ENCODE data around the gene PARP11.
"Not testable (repeated sequence)": the region's sequence is repeated elsewhere in the genome, so short reads cannot be mapped to it uniquely, and the experiment has no call there.

PARP11 gene

DNA sequence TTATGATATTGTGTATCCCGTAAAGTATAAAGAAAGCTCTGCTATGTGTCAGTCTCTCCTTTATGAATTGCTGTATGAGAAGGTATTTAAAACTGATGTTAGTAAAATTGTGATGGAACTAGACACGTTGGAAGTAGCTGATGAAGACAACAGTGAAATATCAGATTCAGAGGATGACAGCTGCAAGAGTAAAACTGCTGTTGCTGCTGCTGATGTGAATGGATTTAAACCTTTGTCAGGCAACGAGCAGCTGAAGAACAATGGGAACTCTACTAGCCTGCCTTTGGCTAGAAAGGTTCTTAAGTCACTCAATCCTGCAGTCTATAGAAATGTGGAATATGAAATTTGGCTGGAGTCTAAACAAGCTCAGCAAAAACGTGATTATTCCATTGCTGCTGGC, 33.5 kb downstream of the PARP11 start:
- 90 to 95% methylated on average over 4 of the region's 4 CpGs for WGBS, 2 experiments (ENCODE audit: insufficient coverage in 2 of 2)
- H3K4me3 ChIP-seq (ENCODE audit: extremely low read depth, insufficient read depth, low read length, poor library complexity, severe bottlenecking); H3K36me3 ChIP-seq (ENCODE audit: control insufficient read depth, insufficient read depth, low read length); H3K9me3 ChIP-seq (ENCODE audit: control insufficient read depth, low read length); H3K27ac ChIP-seq (ENCODE audit: low read depth, low read length, severe bottlenecking); H3K4me1 ChIP-seq (ENCODE audit: control insufficient read depth, insufficient read depth, low read length, poor library complexity, severe bottlenecking): not testable (repeated sequence)

DNA sequence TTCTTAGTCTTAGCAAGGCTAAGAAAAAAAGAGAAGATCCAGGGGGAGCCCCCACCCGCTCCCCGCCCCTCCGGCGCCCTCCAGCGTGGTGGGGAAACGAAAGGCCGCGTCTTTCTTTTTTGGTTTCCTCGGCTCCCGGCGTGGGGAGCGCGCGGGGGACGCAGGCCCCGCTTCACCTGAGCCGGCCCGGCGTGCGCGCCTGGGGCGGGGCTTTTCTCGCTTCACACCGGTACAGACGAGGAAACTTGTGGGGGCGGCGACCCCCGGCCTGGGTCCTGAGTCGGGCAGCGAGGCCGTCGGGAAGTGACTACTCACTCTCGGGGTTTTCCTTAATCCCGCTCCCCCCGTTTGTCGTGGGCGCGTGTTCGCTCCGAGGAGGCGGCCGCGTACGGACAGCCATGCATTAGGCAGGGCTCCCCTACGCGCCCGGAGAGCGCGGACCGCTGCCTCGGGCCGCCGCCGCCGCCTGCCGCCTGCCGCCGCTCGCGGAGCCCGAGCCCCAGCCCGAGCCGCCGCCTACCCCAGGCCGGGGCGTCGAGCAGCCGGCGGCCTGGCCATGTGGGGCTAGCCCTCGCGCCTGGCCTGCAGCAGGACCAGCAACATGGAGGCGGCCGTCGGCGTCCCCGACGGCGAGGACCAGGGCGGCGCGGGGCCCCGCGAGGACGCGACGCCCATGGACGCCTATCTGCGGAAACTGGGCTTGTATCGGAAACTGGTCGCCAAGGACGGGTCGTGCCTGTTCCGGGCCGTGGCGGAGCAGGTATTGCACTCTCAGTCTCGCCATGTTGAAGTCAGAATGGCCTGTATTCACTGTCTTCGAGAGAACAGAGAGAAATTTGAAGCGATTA, 34.3 kb downstream of the PARP11 start:
- not testable (repeated sequence) for H3K9me3 ChIP-seq (ENCODE audit: control insufficient read depth, low read length); H3K4me1 ChIP-seq (ENCODE audit: control insufficient read depth, insufficient read depth, low read length, poor library complexity, severe bottlenecking); H3K27ac ChIP-seq (ENCODE audit: low read depth, low read length, severe bottlenecking); H3K36me3 ChIP-seq (ENCODE audit: control insufficient read depth, insufficient read depth, low read length); H3K4me3 ChIP-seq (ENCODE audit: extremely low read depth, insufficient read depth, low read length, poor library complexity, severe bottlenecking)
- 96 to 97% methylated on average over 40 to 87 of the region's 98 CpGs for WGBS, 2 experiments (ENCODE audit: insufficient coverage in 2 of 2)

DNA sequence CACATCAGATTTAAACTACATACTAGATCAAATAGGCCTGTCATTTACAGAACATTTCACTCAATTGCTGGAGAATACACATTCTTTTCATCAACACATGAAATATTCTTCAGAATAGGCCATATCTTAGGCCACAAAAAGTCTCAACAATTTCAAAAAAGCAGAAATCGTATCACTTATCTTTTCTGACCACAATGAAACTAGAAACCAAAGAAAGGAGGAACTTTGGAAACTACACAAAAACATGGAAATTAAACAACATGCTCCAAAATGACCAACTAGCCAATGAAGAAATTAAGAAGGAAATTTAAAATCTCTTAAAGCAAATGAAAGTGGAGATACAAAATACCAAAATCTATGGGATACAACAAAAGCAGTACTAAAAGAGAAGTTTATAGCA, 35.1 kb downstream of the PARP11 start:
- Histone ChIP-seq H3K36me3 (ENCODE audit: control insufficient read depth, insufficient read depth, low read length) (no peaks in the 10 kb centered on the region), H3K4me1 (ENCODE audit: control insufficient read depth, insufficient read depth, low read length, poor library complexity, severe bottlenecking) (peaks cover under 1% of the 10 kb centered on the region), H3K4me3 (ENCODE audit: extremely low read depth, insufficient read depth, low read length, poor library complexity, severe bottlenecking) (no peak overlapping the region), H3K27ac (ENCODE audit: low read depth, low read length, severe bottlenecking) (no peak overlapping the region), H3K9me3 (ENCODE audit: control insufficient read depth, low read length) (no peaks in the 10 kb centered on the region)
- WGBS, 2 experiments (ENCODE audit: insufficient coverage in 2 of 2) = 100% methylated on average over 1 of the region's 1 CpG; no CpG with 5 or more reads in 1 of the 2 experiments

GRCh38 chr12:3837049-3837448, 36.1 kb downstream of the PARP11 start:
- no peaks in the 10 kb centered on the region for H3K36me3 ChIP-seq (ENCODE audit: control insufficient read depth, insufficient read depth, low read length)
- H3K4me1 ChIP-seq (ENCODE audit: control insufficient read depth, insufficient read depth, low read length, poor library complexity, severe bottlenecking) = peaks cover 6% of the 10 kb centered on the region
- no peak overlapping the region for H3K27ac ChIP-seq (ENCODE audit: low read depth, low read length, severe bottlenecking)
- 40 to 63% methylated on average over 1 to 2 of the region's 4 CpGs for WGBS, 2 experiments (ENCODE audit: insufficient coverage in 2 of 2)
- H3K9me3 ChIP-seq (ENCODE audit: control insufficient read depth, low read length) = no peaks in the 10 kb centered on the region
- H3K4me3 ChIP-seq (ENCODE audit: extremely low read depth, insufficient read depth, low read length, poor library complexity, severe bottlenecking) = no peak overlapping the region

GRCh38 chr12:3836641-3837040, 36.6 kb downstream of the PARP11 start:
- Histone ChIP-seq H3K9me3 (ENCODE audit: control insufficient read depth, low read length) (no peaks in the 10 kb centered on the region), H3K4me3 (ENCODE audit: extremely low read depth, insufficient read depth, low read length, poor library complexity, severe bottlenecking) (no peak overlapping the region), H3K27ac (ENCODE audit: low read depth, low read length, severe bottlenecking) (no peak overlapping the region), H3K36me3 (ENCODE audit: control insufficient read depth, insufficient read depth, low read length) (no peaks in the 10 kb centered on the region), H3K4me1 (ENCODE audit: control insufficient read depth, insufficient read depth, low read length, poor library complexity, severe bottlenecking) (peaks cover 6% of the 10 kb centered on the region)
- 86% methylated on average over 2 of the region's 3 CpGs; no CpG with 5 or more reads in 1 of the 2 experiments for WGBS, 2 experiments (ENCODE audit: insufficient coverage in 2 of 2)

GRCh38 chr12:3835914-3836313, 37.3 kb downstream of the PARP11 start:
- Histone ChIP-seq H3K27ac (ENCODE audit: low read depth, low read length, severe bottlenecking) (no peak overlapping the region), H3K4me3 (ENCODE audit: extremely low read depth, insufficient read depth, low read length, poor library complexity, severe bottlenecking) (no peak overlapping the region), H3K4me1 (ENCODE audit: control insufficient read depth, insufficient read depth, low read length, poor library complexity, severe bottlenecking) (peaks cover 6% of the 10 kb centered on the region), H3K36me3 (ENCODE audit: control insufficient read depth, insufficient read depth, low read length) (no peaks in the 10 kb centered on the region), H3K9me3 (ENCODE audit: control insufficient read depth, low read length) (no peaks in the 10 kb centered on the region)
- no CpG with 5 or more reads among the region's 2 CpGs for WGBS, 2 experiments (ENCODE audit: insufficient coverage in 2 of 2)

- Histone ChIP-seq H3K9me3 (ENCODE audit: control insufficient read depth, low read length) (no peaks in the 10 kb centered on the region), H3K27ac (ENCODE audit: low read depth, low read length, severe bottlenecking) (no peak overlapping the region), H3K36me3 (ENCODE audit: control insufficient read depth, insufficient read depth, low read length) (no peaks in the 10 kb centered on the region), H3K4me1 (ENCODE audit: control insufficient read depth, insufficient read depth, low read length, poor library complexity, severe bottlenecking) (peaks cover 6% of the 10 kb centered on the region), H3K4me3 (ENCODE audit: extremely low read depth, insufficient read depth, low read length, poor library complexity, severe bottlenecking) (no peak overlapping the region)
- WGBS, 2 experiments (ENCODE audit: insufficient coverage in 2 of 2) = 93 to 94% methylated on average over 6 of the region's 6 CpGs
Observed at GRCh38 chr12:3834774-3835173, 38.4 kb downstream of the PARP11 start.

DNA sequence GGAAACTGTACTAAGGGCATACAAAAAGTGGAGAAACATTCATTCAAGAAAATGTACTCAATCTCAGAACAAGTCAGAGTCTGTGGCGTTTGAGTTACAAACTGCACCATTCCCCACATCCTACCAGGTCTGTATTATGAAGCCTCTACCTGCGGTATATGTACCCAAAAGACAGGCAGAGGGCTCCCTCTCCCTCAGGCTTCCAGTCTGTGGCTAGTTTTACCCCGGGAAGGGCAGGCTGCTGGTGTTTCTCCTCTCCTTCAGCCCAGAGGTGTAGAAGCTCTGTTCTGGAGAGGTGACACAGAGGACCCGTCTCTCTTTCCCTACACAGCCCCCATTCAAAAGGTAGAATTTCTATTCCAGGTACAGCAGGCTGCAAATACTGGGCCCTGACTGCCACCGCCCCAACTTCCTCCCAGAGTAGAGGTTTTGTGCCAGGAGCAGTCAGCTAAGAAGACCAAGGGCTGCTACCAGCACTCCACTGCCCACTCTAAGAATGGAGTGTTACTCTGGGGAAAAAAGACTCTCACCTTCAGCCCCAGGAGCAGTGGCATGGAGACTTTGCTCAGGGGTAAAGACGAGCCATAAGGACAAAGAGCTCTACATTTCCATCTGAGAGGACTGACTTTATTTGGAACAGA, 39.4 kb downstream of the PARP11 start:
- Histone ChIP-seq H3K4me1 (ENCODE audit: control insufficient read depth, insufficient read depth, low read length, poor library complexity, severe bottlenecking) (peaks cover 6% of the 10 kb centered on the region), H3K27ac (ENCODE audit: low read depth, low read length, severe bottlenecking) (no peak overlapping the region), H3K9me3 (ENCODE audit: control insufficient read depth, low read length) (no peaks in the 10 kb centered on the region), H3K4me3 (ENCODE audit: extremely low read depth, insufficient read depth, low read length, poor library complexity, severe bottlenecking) (no peak overlapping the region), H3K36me3 (ENCODE audit: control insufficient read depth, insufficient read depth, low read length) (peaks cover 3% of the 10 kb centered on the region)
- 77 to 85% methylated on average over 4 to 5 of the region's 6 CpGs for WGBS, 2 experiments (ENCODE audit: insufficient coverage in 2 of 2)

DNA sequence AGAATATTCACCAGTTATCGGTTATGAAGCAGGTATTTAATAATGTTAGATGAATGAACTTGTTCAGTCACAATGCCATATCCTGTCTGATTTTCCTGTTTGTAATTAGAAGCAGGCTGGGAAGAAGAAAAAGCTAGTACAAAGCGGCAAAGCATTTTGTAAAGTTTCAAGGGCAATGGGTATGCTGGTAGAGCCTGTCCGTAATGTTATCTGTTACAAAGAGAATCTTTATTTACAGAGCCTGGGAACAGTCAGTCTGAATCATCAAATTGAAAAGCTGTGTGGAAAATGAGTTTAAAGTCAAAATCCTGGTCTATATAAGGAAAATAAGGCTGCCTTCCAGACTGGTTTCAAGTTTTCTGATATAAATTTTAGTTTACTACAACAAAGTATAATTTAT, 40.5 kb downstream of the PARP11 start:
- Histone ChIP-seq H3K4me1 (ENCODE audit: control insufficient read depth, insufficient read depth, low read length, poor library complexity, severe bottlenecking) (peaks cover 6% of the 10 kb centered on the region), H3K36me3 (ENCODE audit: control insufficient read depth, insufficient read depth, low read length) (peaks cover 4% of the 10 kb centered on the region), H3K9me3 (ENCODE audit: control insufficient read depth, low read length) (no peaks in the 10 kb centered on the region), H3K27ac (ENCODE audit: low read depth, low read length, severe bottlenecking) (no peak overlapping the region), H3K4me3 (ENCODE audit: extremely low read depth, insufficient read depth, low read length, poor library complexity, severe bottlenecking) (no peak overlapping the region)
- 86 to 89% methylated on average over 2 to 3 of the region's 3 CpGs for WGBS, 2 experiments (ENCODE audit: insufficient coverage in 2 of 2)

DNA sequence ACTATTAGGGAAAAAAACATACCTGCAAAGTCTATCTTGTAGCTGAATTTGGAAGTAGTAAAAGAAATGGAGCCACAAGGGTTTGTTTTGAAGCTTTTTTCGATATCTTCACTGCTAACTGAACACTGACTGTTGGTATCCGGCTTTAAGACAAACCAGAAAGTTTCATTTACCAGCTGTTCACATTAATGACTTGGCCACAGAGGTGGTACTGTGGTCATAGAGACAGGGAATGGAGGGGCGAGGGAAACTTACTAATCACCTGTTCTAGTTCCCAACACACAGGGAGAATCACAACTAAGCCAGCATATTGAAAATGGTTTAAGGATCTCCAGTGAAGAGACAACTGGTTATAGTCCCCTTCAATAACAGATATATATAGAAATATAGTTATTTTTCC, 44.3 kb downstream of the PARP11 start:
- Histone ChIP-seq H3K9me3 (ENCODE audit: control insufficient read depth, low read length) (no peaks in the 10 kb centered on the region), H3K36me3 (ENCODE audit: control insufficient read depth, insufficient read depth, low read length) (peaks cover 13% of the 10 kb centered on the region), H3K27ac (ENCODE audit: low read depth, low read length, severe bottlenecking) (no peak overlapping the region), H3K4me1 (ENCODE audit: control insufficient read depth, insufficient read depth, low read length, poor library complexity, severe bottlenecking) (peaks cover 6% of the 10 kb centered on the region), H3K4me3 (ENCODE audit: extremely low read depth, insufficient read depth, low read length, poor library complexity, severe bottlenecking) (no peak overlapping the region)
- 100% methylated on average over 1 of the region's 3 CpGs for WGBS, 2 experiments (ENCODE audit: insufficient coverage in 2 of 2)

Data from mesodermal cell (in vitro differentiated cells).